HG02610 (cell line): ENCODE data around the gene TYR.
"Not testable (repeated sequence)": the region's sequence is repeated elsewhere in the genome, so short reads cannot be mapped to it uniquely, and the experiment has no call there.

Experiments
- ATAC-seq: cut with Tn5 transposase; IDR thresholded peaks from one replicate; pipeline ENCODE4 v1.9.1; 2021; ENCODE audit warnings: mild to moderate bottlenecking, moderate library complexity; ENCODE audit not compliant: unreplicated experiment

Gene TYR

GRCh38 chr11:89177691-89178231, at the start of gene TYR:
Gene TYR (plus strand): TSS chr11:89177875. CDS start chr11:89177954, 79 bp downstream.
- no peak for ATAC-seq

GRCh38 chr11:89136606-89137005, 41.1 kb upstream of the TYR start:
- ATAC-seq = no peak

GRCh38 chr11:89147229-89147628, 30.4 kb upstream of the TYR start:
- ATAC-seq = no peak

GRCh38 chr11:89159974-89160373, 17.7 kb upstream of the TYR start:
- ATAC-seq = no peak

GRCh38 chr11:89161949-89162348, 15.7 kb upstream of the TYR start:
- ATAC-seq = no peak

- no peak for ATAC-seq
These were observed 14.0 kb upstream of the TYR start for GRCh38 chr11:89163686-89164085.

GRCh38 chr11:89168396-89168795, 9.3 kb upstream of the TYR start:
- ATAC-seq = no peak

- ATAC-seq = no peak
These were observed 1.9 kb upstream of the TYR start for GRCh38 chr11:89175796-89176195.

GRCh38 chr11:89176938-89177337, 737 bp upstream of the TYR start:
- ATAC-seq = no peak

GRCh38 chr11:89181111-89181510, 3.4 kb downstream of the TYR start:
- no peak for ATAC-seq

- no peak for ATAC-seq
These were observed 5.3 kb downstream of the TYR start for GRCh38 chr11:89182773-89183518.

- no peak for ATAC-seq
These were observed 6.3 kb downstream of the TYR start for GRCh38 chr11:89184021-89184420.

- ATAC-seq = no peak
These were observed 12.1 kb downstream of the TYR start for GRCh38 chr11:89189776-89190175.

- ATAC-seq = no peak
These were observed 23.5 kb downstream of the TYR start for GRCh38 chr11:89201138-89201537.

- ATAC-seq = no peak
These were observed 26.1 kb downstream of the TYR start for GRCh38 chr11:89203814-89204213.

GRCh38 chr11:89205378-89205777, 27.7 kb downstream of the TYR start:
- ATAC-seq = no peak

- ATAC-seq = no peak
These were observed 43.1 kb downstream of the TYR start for GRCh38 chr11:89220684-89221339.

GRCh38 chr11:89235083-89235482, 57.4 kb downstream of the TYR start:
- ATAC-seq = no peak

- no peak for ATAC-seq
These were observed 58.3 kb downstream of the TYR start for GRCh38 chr11:89235976-89236375.

- not testable (repeated sequence) for ATAC-seq
These were observed 69.3 kb downstream of the TYR start for GRCh38 chr11:89247007-89247406.

GRCh38 chr11:89249196-89249595, 71.5 kb downstream of the TYR start:
- no peak for ATAC-seq

- ATAC-seq = not testable (repeated sequence)
These were observed 83.8 kb downstream of the TYR start for GRCh38 chr11:89261483-89261882.
